RWPE1 (cell line): Measurements from ENCODE around the gene LIPE.

Source experiments
- CTCF ChIA-PET: fragments of 350-600 bp; sonication (Branson Sonifier 250); formaldehyde crosslinking; extraction: SDS; loops from one replicate; lab custom pipeline; 2021; lab: Yijun Ruan, JAX
- POLR2A ChIA-PET: fragments of 400-600 bp; formaldehyde crosslinking; extraction: SDS; loops from one replicate; lab custom pipeline; 2020; ENCODE audit warnings: antibody characterized with exemption; ENCODE audit not compliant: low non-redundant PET; lab: Yijun Ruan, JAX
- DNase-seq: peaks from one replicate; pipeline ENCODE4 v3.0.0; 2012; ENCODE audit warnings: low spot score
- H3K27ac ChIP-seq: fragments of 450-650 bp; 2 replicates; pipeline ENCODE4 v1.5.1; 2017
- CTCF ChIP-seq: fragments of 450-650 bp; conservative IDR thresholded peaks from 2 replicates; pipeline ENCODE4 v1.5.1; 2017; ENCODE audit warnings: low read depth, mild to moderate bottlenecking

The LIPE gene

GRCh38 chr19:42403586-42403985, 23.6 kb downstream of the LIPE start:
- POLR2A ChIA-PET: no interaction called here
- H3K27ac ChIP-seq: no peak overlapping the region
- no peak for TF ChIP-seq CTCF
- CTCF ChIA-PET: interaction anchor here (0.6 to 0.7 kb wide), 2 partner anchors 230 to 259 kb away, joined by 5 read pairs; no protein-coding TSS in a partner anchor
- DNase-seq: no peak

GRCh38 chr19:42402376-42403116, 24.6 kb downstream of the LIPE start:
- CTCF ChIA-PET: interaction anchor here (0.5 to 0.7 kb wide), 3 partner anchors 231 to 324 kb away, joined by 4 to 5 read pairs (median 5); no protein-coding TSS in a partner anchor
- TF ChIP-seq CTCF: no peak
- DNase-seq: no peak
- POLR2A ChIA-PET: no interaction called here
- H3K27ac ChIP-seq: peak overlapping the region; percentile 58

GRCh38 chr19:42401365-42402303, 25.6 kb downstream of the LIPE start:
- ChIA-PET CTCF (interaction anchor here (0.5 to 1.4 kb wide), 9 partner anchors 14 to 323 kb away, joined by 3 to 6 read pairs (median 4); partner anchors contain the start of gene POU2F2), POLR2A (interaction anchor here (0.6 to 0.8 kb wide), 2 partner anchors 14 to 15 kb away, joined by 6 read pairs; no protein-coding TSS in a partner anchor)
- peak; percentile 70 for DNase-seq
- peak overlapping the region; percentile 58 for H3K27ac ChIP-seq
- peak; percentile 77 for TF ChIP-seq CTCF

- CTCF ChIA-PET: interaction anchor here (0.6 to 1.4 kb wide), 7 partner anchors 9 to 292 kb away, joined by 3 to 5 read pairs (median 3); partner anchors contain the start of gene POU2F2
- POLR2A ChIA-PET: interaction anchor here (0.6 kb wide), 1 partner anchor 264 kb away, joined by 7 read pairs; no protein-coding TSS in a partner anchor
- no peak for TF ChIP-seq CTCF
- no peak for DNase-seq
- H3K27ac ChIP-seq: peak overlapping the region; percentile 58
Measured at GRCh38 chr19:42400404-42400803, 26.8 kb downstream of the LIPE start.

- DNase-seq: no peak
- no peak for TF ChIP-seq CTCF
- ChIA-PET POLR2A (interaction anchor here (0.7 kb wide), 1 partner anchor 133 kb away, joined by 3 read pairs; no protein-coding TSS in a partner anchor), CTCF (interaction anchor here (1.0 to 1.2 kb wide), 2 partner anchors 23 to 41 kb away, joined by 3 to 5 read pairs; no protein-coding TSS in a partner anchor)
- peak overlapping the region; percentile 95 for H3K27ac ChIP-seq
Measured at GRCh38 chr19:42397263-42398166, 29.7 kb downstream of the LIPE start.
